ENCODE measurements around the gene ZNF214. TPM values are rescaled to one million over a fixed set of nuclear protein-coding genes. Genes with fewer than 3 reads are reported as not detected.

The ZNF214 gene
- total RNA-seq, 1 donor, result 2.6 TPM

DNA sequence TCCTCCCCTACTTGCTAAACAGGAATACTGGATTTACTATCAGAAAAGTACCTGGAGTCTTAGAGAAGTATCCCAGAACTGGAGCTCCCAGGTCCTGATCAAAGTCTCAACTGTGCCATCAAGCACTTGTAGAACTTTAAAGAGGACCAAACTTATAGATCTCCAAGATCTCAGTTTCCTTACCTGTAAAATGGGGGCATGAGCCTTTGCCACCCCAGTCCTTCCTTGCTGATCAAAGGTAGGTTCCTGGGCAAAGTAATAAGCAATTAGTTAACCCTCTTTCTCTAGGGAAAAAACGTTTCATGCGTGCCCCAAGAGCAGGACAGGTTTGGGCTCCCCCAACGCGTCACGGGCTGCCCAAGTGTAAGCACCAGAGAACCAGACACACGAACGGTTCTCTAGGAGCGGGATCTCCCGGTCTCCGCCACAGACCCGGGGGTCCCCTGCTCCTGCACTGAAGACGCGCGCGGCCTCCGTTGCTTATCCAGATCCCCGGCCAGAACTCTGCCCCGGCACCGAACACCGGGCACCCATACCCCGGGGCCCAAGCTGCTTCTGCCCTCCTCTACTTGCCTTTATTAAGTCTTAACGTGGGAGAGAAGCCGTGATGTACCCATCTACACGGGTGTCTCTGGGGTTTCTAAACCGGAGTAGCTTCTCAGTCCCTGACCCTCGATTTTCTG, 505 bp downstream of the ZNF214 start:
- peak; percentile 28 for DNase-seq (ENCODE audit: low read depth)
- TF ChIP-seq, protein P1, sequence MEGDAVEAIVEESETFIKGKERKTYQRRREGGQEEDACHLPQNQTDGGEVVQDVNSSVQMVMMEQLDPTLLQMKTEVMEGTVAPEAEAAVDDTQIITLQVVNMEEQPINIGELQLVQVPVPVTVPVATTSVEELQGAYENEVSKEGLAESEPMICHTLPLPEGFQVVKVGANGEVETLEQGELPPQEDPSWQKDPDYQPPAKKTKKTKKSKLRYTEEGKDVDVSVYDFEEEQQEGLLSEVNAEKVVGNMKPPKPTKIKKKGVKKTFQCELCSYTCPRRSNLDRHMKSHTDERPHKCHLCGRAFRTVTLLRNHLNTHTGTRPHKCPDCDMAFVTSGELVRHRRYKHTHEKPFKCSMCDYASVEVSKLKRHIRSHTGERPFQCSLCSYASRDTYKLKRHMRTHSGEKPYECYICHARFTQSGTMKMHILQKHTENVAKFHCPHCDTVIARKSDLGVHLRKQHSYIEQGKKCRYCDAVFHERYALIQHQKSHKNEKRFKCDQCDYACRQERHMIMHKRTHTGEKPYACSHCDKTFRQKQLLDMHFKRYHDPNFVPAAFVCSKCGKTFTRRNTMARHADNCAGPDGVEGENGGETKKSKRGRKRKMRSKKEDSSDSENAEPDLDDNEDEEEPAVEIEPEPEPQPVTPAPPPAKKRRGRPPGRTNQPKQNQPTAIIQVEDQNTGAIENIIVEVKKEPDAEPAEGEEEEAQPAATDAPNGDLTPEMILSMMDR (IDR thresholded peaks at IDR 0.05; ENCODE audit: insufficient read depth, low read depth, low read length), result no peak
- H3K4me3 ChIP-seq (ENCODE audit: low read depth, low read length), result peak overlapping the region; percentile 66

DNA sequence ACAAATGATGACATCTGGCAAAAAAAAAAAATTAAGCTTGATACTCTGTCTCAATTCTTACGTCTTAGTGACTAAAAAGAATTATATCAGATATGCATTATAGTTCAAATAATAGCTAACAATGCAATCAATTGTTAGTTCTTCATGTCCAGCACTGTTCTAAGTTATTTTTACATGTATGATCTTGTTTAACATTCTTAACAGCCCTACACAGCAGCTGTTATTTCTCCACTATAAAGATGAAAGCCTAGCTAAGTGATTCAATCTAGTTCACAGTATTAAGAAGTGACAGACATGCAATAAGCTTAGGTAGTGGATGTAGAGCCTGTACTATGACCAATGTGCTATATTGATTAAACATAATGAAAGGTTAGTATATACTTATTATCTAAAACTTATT, 4.1 kb downstream of the ZNF214 start:
- TF ChIP-seq, protein P1 (IDR thresholded peaks at IDR 0.05; ENCODE audit: insufficient read depth, low read depth, low read length), result no peak
- H3K4me3 ChIP-seq (ENCODE audit: low read depth, low read length), result no peak overlapping the region
- no peak for DNase-seq (ENCODE audit: low read depth)

DNA sequence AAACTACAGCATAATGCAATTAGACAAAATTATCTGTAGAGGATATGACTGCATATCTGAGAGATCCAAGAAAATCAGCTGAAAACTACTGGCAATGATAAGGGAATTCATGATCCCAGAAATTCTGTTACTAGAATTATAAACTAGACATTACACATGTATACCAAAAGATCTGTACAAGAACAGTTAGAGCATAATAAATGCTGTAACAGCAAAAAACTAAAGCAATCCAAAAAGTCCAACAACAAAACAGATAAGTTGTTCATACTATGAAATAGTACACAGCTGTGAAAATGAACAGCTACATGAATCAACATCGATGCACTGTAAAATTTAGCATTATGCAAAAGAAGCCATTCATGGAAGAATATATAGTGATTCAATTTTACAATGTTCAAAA, 6.0 kb downstream of the ZNF214 start:
- no peak overlapping the region for H3K4me3 ChIP-seq (ENCODE audit: low read depth, low read length)
- DNase-seq (ENCODE audit: low read depth), result no peak
- TF ChIP-seq, protein P1 (IDR thresholded peaks at IDR 0.05; ENCODE audit: insufficient read depth, low read depth, low read length), result no peak

DNA sequence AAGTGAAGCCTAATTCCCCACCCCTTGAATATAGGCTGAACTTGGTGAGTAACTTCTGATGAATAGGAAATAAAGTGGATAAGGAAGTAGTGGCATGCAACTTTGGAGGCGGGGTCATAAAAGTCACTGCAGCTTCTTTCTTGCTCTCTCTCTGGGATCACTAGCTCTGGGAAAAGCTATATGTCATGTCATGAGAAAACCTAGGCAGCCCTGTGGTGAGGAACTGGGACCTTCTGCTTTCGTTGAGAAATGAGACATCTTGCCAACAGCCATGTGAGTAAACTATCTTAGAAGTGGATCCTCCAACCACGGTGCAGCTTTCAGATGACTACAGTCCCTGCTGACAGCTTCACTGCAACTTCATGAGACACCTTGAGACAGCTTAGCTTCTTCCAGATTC, 15.7 kb downstream of the ZNF214 start:
- H3K4me3 ChIP-seq (ENCODE audit: low read depth, low read length), result no peak overlapping the region
- DNase-seq (ENCODE audit: low read depth), result peak; percentile 17
- TF ChIP-seq, protein P1 (IDR thresholded peaks at IDR 0.05; ENCODE audit: insufficient read depth, low read depth, low read length), result no peak

- TF ChIP-seq, protein P1 (IDR thresholded peaks at IDR 0.05; ENCODE audit: insufficient read depth, low read depth, low read length), result no peak
- no peak for DNase-seq (ENCODE audit: low read depth)
- no peak overlapping the region for H3K4me3 ChIP-seq (ENCODE audit: low read depth, low read length)
Observed at GRCh38 chr11:6995703-6996102, 24.4 kb downstream of the ZNF214 start.

DNA sequence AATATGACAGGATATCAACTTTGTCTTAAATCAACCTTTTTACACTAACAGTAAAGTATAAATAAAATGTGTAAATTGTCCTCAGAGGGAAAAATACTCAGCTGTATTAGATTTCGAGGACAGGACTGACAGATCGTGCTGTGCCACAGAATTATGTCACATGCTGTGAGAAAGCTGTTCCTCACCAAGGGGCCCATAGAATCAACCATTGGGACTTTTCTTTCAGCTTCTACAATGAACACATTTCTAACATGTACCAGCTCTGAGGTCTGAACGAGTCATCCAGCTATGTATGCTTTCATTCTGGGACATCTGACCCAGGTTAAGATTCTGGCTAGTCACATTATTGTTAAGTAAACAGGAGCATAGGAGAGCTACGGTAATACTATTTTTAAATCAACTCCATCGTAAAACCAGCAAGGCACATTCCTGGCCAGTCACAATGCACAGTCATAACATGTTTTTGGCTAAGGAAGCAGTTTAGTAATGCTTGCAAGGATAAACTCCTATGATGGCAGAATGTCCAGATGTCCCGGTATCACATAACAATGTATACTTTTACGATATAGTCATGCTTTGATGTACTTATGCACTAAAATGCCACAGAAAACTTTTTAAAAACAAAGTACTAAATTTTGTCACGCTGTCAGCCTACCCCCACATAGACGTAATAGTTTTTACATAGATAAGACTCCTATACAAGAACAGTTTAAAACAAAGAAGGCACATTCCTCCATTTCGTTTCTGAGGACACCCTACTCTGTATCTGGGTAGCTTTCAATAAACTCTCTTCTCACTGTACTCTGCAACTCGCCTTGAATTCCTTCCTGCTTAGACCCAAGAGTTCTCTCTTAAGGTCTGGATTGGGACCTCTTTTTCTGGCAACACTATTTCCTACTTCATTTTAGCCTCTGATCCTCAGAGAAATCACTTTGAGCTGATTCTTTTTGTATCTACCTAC, 27.4 kb downstream of the ZNF214 start:
- H3K4me3 ChIP-seq (ENCODE audit: low read depth, low read length), result no peak overlapping the region
- peak; percentile 88 for DNase-seq (ENCODE audit: low read depth)
- TF ChIP-seq, protein P1 (IDR thresholded peaks at IDR 0.05; ENCODE audit: insufficient read depth, low read depth, low read length), result no peak
